A673 (cell line): Measurements from ENCODE around the gene SLC39A9. TPM values are rescaled to one million over a fixed set of nuclear protein-coding genes. Genes with fewer than 3 reads are reported as not detected.

Experiments used
- BruUV-seq: library from RNA; stranded (reverse); fragments of 400-500 nt; replicated peaks from 2 replicates; lab custom pipeline; 2021; lab: Mats Ljungman, UMichigan
- CTCF ChIA-PET: fragments of 300-600 bp; sonication (Branson Sonifier 250); formaldehyde crosslinking; loops from one replicate; lab custom pipeline; 2022; ENCODE audit warnings: antibody characterized with exemption; lab: Charles Lee
- POLR2A ChIA-PET: fragments of 300-600 bp; sonication (Branson Sonifier 250); formaldehyde crosslinking; loops from one replicate; lab custom pipeline; 2022; ENCODE audit warnings: antibody characterized with exemption; ENCODE audit not compliant: low non-redundant PET; lab: Charles Lee
- DNase-seq: peaks from one replicate; pipeline ENCODE4 v3.0.0-alpha.2; 2015; ENCODE audit warnings: low spot score
- H3K27ac ChIP-seq: fragments of 200-600 bp; sonication (generic); 2 replicates; pipeline ENCODE4 v1.5.1; 2016; ENCODE audit warnings: mixed run types, low read depth, mild to moderate bottlenecking, mixed read lengths, antibody characterized with exemption, low read length; ENCODE audit not compliant: poor library complexity, severe bottlenecking
- H3K27me3 ChIP-seq: fragments of 200-600 bp; sonication (generic); replicated peaks from 2 replicates; pipeline ENCODE4 v1.6.1; 2017; ENCODE audit warnings: mixed run types, low read depth, mild to moderate bottlenecking, mixed read lengths, antibody characterized with exemption, low read length; ENCODE audit not compliant: insufficient read depth, poor library complexity
- H3K36me3 ChIP-seq: fragments of 200-600 bp; sonication (generic); 2 replicates; pipeline ENCODE4 v1.6.1; 2016; ENCODE audit warnings: mixed run types, mild to moderate bottlenecking, mixed read lengths, antibody characterized with exemption, low read length; ENCODE audit not compliant: insufficient read depth, poor library complexity, severe bottlenecking
- H3K4me1 ChIP-seq: fragments of 200-600 bp; sonication (generic); 2 replicates; pipeline ENCODE4 v1.6.1; 2017; ENCODE audit warnings: mixed run types, mild to moderate bottlenecking, mixed read lengths, antibody characterized with exemption, low read length; ENCODE audit not compliant: insufficient read depth, poor library complexity, severe bottlenecking
- H3K4me3 ChIP-seq: fragments of 200-600 bp; sonication (generic); 2 replicates; pipeline ENCODE4 v1.5.1; 2016; ENCODE audit warnings: low read depth, mixed run types, mild to moderate bottlenecking, mixed read lengths, low read length; ENCODE audit not compliant: poor library complexity, severe bottlenecking
- H3K9me3 ChIP-seq: fragments of 200-600 bp; sonication (generic); 2 replicates; pipeline ENCODE4 v1.6.1; 2016; ENCODE audit warnings: mixed run types, low read depth, mild to moderate bottlenecking, mixed read lengths, antibody characterized with exemption, low read length; ENCODE audit not compliant: poor library complexity, severe bottlenecking
- EZH2 ChIP-seq: fragments of 200-600 bp; sonication (generic); IDR thresholded peaks from 2 replicates; pipeline ENCODE4 v1.6.1; 2017; ENCODE audit warnings: borderline replicate concordance, low read depth, mild to moderate bottlenecking, mixed read lengths, antibody characterized with exemption, low read length; ENCODE audit not compliant: poor library complexity, severe bottlenecking
- intact Hi-C: fragments of 100-400 bp; cut with micrococcal nuclease; formaldehyde crosslinking; loops from one replicate; pipeline ENCODE4 v1.10.0; 2022; ENCODE audit not compliant: unreplicated experiment
- total RNA-seq: library from RNA; stranded (reverse); gene quantifications from 2 replicates; pipeline ENCODE4 v1.2.3, GENCODE V29; 2021
- TF ChIP-seq, protein P1 (sequence below): fragments of 300-800, 200-600 bp; sonication (generic); conservative IDR thresholded peaks from 2 replicates; pipeline ENCODE4 v1.5.1; 2017; ENCODE audit warnings: low read depth, mild to moderate bottlenecking, antibody characterized with exemption, low read length, moderate library complexity, mixed read lengths

Gene SLC39A9
- total RNA-seq, 1 experiment from 2014 or later = 59.2 TPM

DNA sequence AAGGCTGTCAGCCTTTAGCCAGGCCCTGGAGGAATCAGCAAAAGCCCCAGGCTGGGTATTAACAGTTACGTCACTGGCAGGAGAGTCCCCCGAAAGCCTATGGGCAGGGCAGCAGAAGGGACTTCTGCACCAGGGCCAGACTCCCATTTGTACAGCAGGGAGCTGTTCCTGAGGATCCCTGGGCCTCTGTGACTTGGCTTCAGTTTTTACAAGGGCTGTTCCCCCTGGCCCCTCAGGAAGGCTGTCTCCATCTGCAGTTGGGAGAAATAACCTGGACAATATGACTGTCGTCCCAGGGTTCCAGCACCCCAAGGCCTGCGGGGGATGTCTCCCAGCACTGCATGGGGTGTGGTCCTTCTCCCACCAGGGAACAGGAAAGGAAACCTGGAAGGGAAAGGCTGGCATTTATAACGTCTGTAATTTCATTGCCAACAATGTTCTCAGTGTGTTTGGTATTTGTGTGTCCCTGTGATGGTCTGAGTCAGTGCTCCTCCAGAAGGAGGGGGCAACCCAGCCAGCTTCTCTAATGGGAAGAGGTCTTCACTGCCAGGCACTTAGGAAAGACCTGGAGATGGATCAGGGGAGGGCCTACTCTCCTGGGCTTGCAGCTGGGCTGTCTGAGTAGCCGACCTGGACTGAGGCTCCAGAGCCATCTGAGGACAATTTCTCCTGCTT lies 42.7 kb upstream of the SLC39A9 start:
- H3K27ac ChIP-seq = no peak overlapping the region
- no peaks in the 10 kb centered on the region for H3K9me3 ChIP-seq
- H3K27me3 ChIP-seq = no peaks in the 10 kb centered on the region
- intact Hi-C loops = no loop called here
- no peaks in the 10 kb centered on the region for H3K4me1 ChIP-seq
- no peak for DNase-seq
- no peak overlapping the region for H3K4me3 ChIP-seq
- POLR2A ChIA-PET = no interaction called here
- CTCF ChIA-PET = interaction anchor here (0.6 kb wide), 1 partner anchor 155 kb away, joined by 6 read pairs; no protein-coding TSS in a partner anchor
- H3K36me3 ChIP-seq = no peaks in the 10 kb centered on the region
- no TSS peak for BruUV-seq
- TF ChIP-seq EZH2 = no peak
- TF ChIP-seq, protein P1, sequence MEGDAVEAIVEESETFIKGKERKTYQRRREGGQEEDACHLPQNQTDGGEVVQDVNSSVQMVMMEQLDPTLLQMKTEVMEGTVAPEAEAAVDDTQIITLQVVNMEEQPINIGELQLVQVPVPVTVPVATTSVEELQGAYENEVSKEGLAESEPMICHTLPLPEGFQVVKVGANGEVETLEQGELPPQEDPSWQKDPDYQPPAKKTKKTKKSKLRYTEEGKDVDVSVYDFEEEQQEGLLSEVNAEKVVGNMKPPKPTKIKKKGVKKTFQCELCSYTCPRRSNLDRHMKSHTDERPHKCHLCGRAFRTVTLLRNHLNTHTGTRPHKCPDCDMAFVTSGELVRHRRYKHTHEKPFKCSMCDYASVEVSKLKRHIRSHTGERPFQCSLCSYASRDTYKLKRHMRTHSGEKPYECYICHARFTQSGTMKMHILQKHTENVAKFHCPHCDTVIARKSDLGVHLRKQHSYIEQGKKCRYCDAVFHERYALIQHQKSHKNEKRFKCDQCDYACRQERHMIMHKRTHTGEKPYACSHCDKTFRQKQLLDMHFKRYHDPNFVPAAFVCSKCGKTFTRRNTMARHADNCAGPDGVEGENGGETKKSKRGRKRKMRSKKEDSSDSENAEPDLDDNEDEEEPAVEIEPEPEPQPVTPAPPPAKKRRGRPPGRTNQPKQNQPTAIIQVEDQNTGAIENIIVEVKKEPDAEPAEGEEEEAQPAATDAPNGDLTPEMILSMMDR = no peak

DNA sequence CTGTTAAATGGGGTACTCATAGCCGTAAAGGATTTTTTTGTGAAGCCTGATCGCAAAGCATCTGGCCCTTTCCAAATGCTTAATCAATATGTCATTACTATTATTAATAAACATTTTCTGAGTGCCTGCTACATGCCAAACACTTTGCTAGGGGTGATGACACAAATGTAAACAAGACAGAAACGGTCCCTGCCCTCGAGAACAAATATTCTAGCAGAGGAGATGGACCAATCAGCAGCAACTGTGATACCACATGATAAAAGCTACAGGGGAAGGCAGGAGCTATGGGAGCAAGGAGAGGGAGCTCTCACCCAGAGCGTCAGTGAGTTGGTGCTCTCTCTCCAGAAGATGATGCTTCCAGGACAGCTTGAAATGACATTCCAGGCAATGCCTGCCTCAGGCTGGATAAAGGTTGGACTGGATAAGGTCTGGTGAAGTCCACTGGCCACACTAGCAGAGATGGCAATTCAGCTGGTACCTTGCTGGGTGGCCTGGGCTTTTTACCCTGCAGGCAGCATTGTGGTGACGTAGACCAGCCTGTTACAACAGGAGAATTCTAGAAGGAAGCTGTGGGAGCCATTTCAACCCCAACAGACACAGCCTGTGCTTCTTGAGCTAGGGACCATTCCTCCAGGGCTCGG lies 41.5 kb upstream of the SLC39A9 start:
- no peak for TF ChIP-seq EZH2
- TF ChIP-seq, protein P1 = no peak
- H3K27me3 ChIP-seq = no peaks in the 10 kb centered on the region
- H3K4me3 ChIP-seq = no peak overlapping the region
- no peak for DNase-seq
- CTCF ChIA-PET = no interaction called here
- no peaks in the 10 kb centered on the region for H3K9me3 ChIP-seq
- H3K36me3 ChIP-seq = no peaks in the 10 kb centered on the region
- no peaks in the 10 kb centered on the region for H3K4me1 ChIP-seq
- H3K27ac ChIP-seq = no peak overlapping the region
- intact Hi-C loops = no loop called here
- BruUV-seq = no TSS peak
- POLR2A ChIA-PET = interaction anchor here (0.7 kb wide), 1 partner anchor 1070 kb away, joined by 12 read pairs; no protein-coding TSS in a partner anchor

DNA sequence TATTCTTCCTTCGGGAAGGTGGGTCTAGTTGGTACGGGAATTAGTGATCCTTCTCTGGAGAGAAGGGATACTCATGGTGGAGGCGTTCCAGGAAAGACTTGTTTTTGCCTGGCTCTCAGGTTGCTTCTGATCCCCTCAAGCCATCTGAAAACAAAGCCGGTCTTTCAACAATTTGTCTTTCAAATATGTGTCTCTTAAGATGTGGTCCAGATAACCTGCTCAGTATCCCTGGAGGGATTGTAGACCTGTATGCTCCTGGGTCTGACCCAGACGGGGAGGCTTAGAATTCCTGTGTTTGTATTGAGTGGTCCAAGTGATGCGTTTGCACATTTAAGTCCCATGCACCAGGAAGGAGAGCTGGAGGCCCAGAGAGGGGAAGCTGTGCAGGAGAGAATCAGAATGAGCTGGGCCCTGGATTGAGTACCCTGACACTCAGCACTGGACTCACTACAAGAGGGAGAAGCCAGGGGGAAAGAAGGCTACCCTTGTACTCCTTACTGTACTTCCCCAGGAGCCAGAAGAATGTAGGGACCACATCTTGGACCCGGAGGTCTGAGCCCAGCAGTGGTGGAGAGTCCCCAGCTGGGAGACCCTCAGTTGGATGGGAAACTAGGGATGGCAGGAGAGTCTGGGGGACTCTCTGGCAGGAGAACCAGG lies 40.8 kb upstream of the SLC39A9 start:
- H3K4me3 ChIP-seq = no peak overlapping the region
- H3K36me3 ChIP-seq = no peaks in the 10 kb centered on the region
- no peaks in the 10 kb centered on the region for H3K9me3 ChIP-seq
- DNase-seq = no peak
- H3K4me1 ChIP-seq = no peaks in the 10 kb centered on the region
- no peaks in the 10 kb centered on the region for H3K27me3 ChIP-seq
- no peak for TF ChIP-seq EZH2
- TF ChIP-seq, protein P1 = no peak
- intact Hi-C loops = no loop called here
- H3K27ac ChIP-seq = no peak overlapping the region
- no TSS peak for BruUV-seq
- POLR2A ChIA-PET = no interaction called here
- CTCF ChIA-PET = no interaction called here
